ENCODE measurements around the gene CMTM5. TPM values are rescaled to one million over a fixed set of nuclear protein-coding genes. Genes with fewer than 3 reads are reported as not detected.

Gene CMTM5
- total RNA-seq, 1 experiment from 2014 or later: not detected

GRCh38 chr14:23414906-23415820 lies 38.3 kb downstream of the CMTM5 start:
- Histone ChIP-seq H3K27ac (ENCODE audit: low read depth, low read length) (no peak overlapping the region), H3K4me1 (ENCODE audit: control insufficient read depth in 1 of 2, insufficient read depth in 2 of 2, low read length in 2 of 2) (no peaks in the 10 kb centered on the region), H3K4me3 (replicated peaks in 1 of 2; ENCODE audit: low read depth in 1 of 2, low read length in 2 of 2) (no peak overlapping the region), H3K4me2 (ENCODE audit: low read length) (no peak overlapping the region), H4K20me1 (ENCODE audit: insufficient read depth) (no peaks in the 10 kb centered on the region), H3K9me2 (ENCODE audit: insufficient read depth) (no peaks in the 10 kb centered on the region), H3K36me3 (ENCODE audit: control insufficient read depth in 1 of 2, insufficient read depth in 2 of 2, low read length in 2 of 2) (no peaks in the 10 kb centered on the region), H3K9me3 (ENCODE audit: control insufficient read depth in 1 of 2, insufficient read depth in 1 of 2, low read depth in 1 of 2, low read length in 2 of 2) (no peaks in the 10 kb centered on the region), H2AFZ (ENCODE audit: low read depth, low read length, poor library complexity, severe bottlenecking) (no peak overlapping the region), H3K9ac (ENCODE audit: low read length) (no peak overlapping the region), H3K27me3 (ENCODE audit: insufficient read depth, low read length) (no peaks in the 10 kb centered on the region; the same call in 1 of the 2 replicates), H3K79me2 (ENCODE audit: insufficient read depth, low read length) (no peaks in the 10 kb centered on the region)
- TF ChIP-seq EZH2 (IDR thresholded peaks at IDR 0.05) (no peak), CEBPB (IDR thresholded peaks at IDR 0.05; ENCODE audit: low read depth) (no peak)
- no TSS peak for BruUV-seq (replicated peaks)
- intact Hi-C loops (cut with micrococcal nuclease): no loop called here
- ChIA-PET CTCF (no interaction called here), POLR2A (no interaction called here), RAD21 (ENCODE audit: low non-redundant PET in 1 of 2, low total read pairs in 2 of 2, uncharacterized antibody in 2 of 2, unreplicated experiment in 2 of 2) (no interaction called here)
- ATAC-seq (no peak), DNase-seq (ENCODE audit: low read depth, low spot score) (no peak)

DNA sequence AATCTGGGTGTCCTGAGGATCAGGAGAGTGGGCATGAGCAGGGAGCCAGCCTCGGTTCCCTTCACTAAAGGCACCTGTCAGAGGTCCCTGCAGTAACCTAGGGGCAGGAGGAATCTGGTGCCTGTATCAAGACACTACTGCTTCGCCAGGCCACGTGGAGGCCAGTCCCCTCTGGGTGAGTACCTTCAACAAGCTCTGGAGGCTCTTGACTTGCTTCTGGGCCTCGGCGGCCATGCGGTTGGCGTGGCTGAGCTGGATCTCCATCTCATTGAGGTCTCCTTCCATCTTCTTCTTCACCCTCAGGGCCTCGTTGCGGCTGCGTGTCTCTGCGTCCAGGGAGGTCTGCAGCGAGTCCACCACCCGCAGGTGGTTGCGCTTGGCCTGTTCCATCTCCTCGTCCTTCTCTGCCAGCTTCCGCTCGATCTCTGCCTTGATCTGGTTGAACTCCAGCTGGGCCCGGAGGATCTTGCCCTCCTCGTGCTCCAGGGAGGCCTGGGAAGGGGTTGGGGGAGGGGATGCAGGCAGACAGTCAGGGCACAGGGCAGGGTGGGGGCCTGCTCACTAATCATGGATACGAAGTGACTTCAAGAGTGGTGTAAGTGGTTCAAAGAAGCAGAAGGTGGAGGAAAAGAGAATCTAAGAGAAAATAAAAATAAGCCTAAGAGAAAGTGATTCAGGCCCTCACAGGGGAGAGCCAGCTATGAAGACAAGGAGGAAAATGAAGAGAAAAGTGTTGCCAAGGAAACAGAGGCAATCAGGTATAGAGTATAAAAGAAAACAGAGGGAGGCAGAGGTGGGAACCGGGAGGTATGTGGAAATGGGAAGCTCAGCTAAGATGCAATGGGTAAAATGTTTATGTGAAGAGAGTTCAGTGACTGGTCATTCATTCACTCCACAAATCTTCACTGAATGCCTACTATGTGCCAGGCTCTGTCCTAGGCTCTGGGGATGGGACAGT lies 39.3 kb downstream of the CMTM5 start:
- Histone ChIP-seq H3K79me2 (ENCODE audit: insufficient read depth, low read length) (no peaks in the 10 kb centered on the region), H3K36me3 (ENCODE audit: control insufficient read depth in 1 of 2, insufficient read depth in 2 of 2, low read length in 2 of 2) (no peaks in the 10 kb centered on the region), H3K4me1 (ENCODE audit: control insufficient read depth in 1 of 2, insufficient read depth in 2 of 2, low read length in 2 of 2) (no peaks in the 10 kb centered on the region), H3K9me3 (ENCODE audit: control insufficient read depth in 1 of 2, insufficient read depth in 1 of 2, low read depth in 1 of 2, low read length in 2 of 2) (no peaks in the 10 kb centered on the region), H2AFZ (ENCODE audit: low read depth, low read length, poor library complexity, severe bottlenecking) (no peak overlapping the region), H4K20me1 (ENCODE audit: insufficient read depth) (no peaks in the 10 kb centered on the region), H3K9me2 (ENCODE audit: insufficient read depth) (no peaks in the 10 kb centered on the region), H3K4me3 (replicated peaks in 1 of 2; ENCODE audit: low read depth in 1 of 2, low read length in 2 of 2) (no peak overlapping the region), H3K9ac (ENCODE audit: low read length) (no peak overlapping the region), H3K27me3 (ENCODE audit: insufficient read depth, low read length) (peaks cover 5% of the 10 kb centered on the region; the same call in 1 of the 2 replicates), H3K27ac (ENCODE audit: low read depth, low read length) (no peak overlapping the region), H3K4me2 (ENCODE audit: low read length) (no peak overlapping the region)
- BruUV-seq (replicated peaks): no TSS peak
- DNase-seq (ENCODE audit: low read depth, low spot score) (no peak), ATAC-seq (no peak)
- RAD21 ChIA-PET (ENCODE audit: low non-redundant PET in 1 of 2, low total read pairs in 2 of 2, uncharacterized antibody in 2 of 2, unreplicated experiment in 2 of 2): no interaction called here
- POLR2A ChIA-PET: no interaction called here
- TF ChIP-seq SIN3A (IDR thresholded peaks at IDR 0.05; ENCODE audit: low read depth) (no peak), CBX3 (IDR thresholded peaks at IDR 0.05; ENCODE audit: low read depth) (no peak), POLR2AphosphoS5 (IDR thresholded peaks at IDR 0.05; ENCODE audit: low read depth, low read length) (no peak), TCF7L2 (IDR thresholded peaks at IDR 0.05; ENCODE audit: borderline replicate concordance, extremely low read depth, insufficient read depth, insufficient read length) (no peak), POLR2A (IDR thresholded peaks at IDR 0.05; ENCODE audit: borderline replicate concordance, extremely low read depth, insufficient read depth, insufficient read length) (no peak), ELF1 (IDR thresholded peaks at IDR 0.05; ENCODE audit: borderline replicate concordance, low read depth) (no peak), EZH2 (IDR thresholded peaks at IDR 0.05) (no peak)
- TF ChIP-seq, protein P1, sequence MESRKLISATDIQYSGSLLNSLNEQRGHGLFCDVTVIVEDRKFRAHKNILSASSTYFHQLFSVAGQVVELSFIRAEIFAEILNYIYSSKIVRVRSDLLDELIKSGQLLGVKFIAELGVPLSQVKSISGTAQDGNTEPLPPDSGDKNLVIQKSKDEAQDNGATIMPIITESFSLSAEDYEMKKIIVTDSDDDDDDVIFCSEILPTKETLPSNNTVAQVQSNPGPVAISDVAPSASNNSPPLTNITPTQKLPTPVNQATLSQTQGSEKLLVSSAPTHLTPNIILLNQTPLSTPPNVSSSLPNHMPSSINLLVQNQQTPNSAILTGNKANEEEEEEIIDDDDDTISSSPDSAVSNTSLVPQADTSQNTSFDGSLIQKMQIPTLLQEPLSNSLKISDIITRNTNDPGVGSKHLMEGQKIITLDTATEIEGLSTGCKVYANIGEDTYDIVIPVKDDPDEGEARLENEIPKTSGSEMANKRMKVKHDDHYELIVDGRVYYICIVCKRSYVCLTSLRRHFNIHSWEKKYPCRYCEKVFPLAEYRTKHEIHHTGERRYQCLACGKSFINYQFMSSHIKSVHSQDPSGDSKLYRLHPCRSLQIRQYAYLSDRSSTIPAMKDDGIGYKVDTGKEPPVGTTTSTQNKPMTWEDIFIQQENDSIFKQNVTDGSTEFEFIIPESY (IDR thresholded peaks at IDR 0.05; ENCODE audit: extremely low read depth, insufficient replicate concordance, low read length): no peak
- intact Hi-C loops (cut with micrococcal nuclease): no loop called here
- CTCF ChIA-PET: no interaction called here

Data from HCT116 (cell line).